ENCODE data around the gene TMEM158. TPM values are rescaled to one million over a fixed set of nuclear protein-coding genes. Genes with fewer than 3 reads are reported as not detected.

Gene TMEM158
- total RNA-seq, 1 donor from 2014 or later: 2.1 TPM

GRCh38 chr3:45258317-45258716 lies 32.2 kb upstream of the TMEM158 start:
- Histone ChIP-seq H3K36me3 (no peaks in the 10 kb centered on the region), H3K4me1 (no peaks in the 10 kb centered on the region), H3K9me3 (no peaks in the 10 kb centered on the region), H3K27me3 (no peaks in the 10 kb centered on the region), H3K27ac (no peak overlapping the region), H3K4me3 (no peak overlapping the region)
- intact Hi-C loops (cut with DNase I): no loop called here
- TF ChIP-seq CTCF (IDR thresholded peaks at IDR 0.05): no peak
- ATAC-seq: peak; percentile 75
- DNase-seq: no peak

- H3K27me3 ChIP-seq: no peaks in the 10 kb centered on the region
- H3K27ac ChIP-seq: no peak overlapping the region
- intact Hi-C loops (cut with DNase I): no loop called here
- H3K4me1 ChIP-seq: no peaks in the 10 kb centered on the region
- ATAC-seq: no peak
- no peak for DNase-seq
- H3K36me3 ChIP-seq: no peaks in the 10 kb centered on the region
- no peak overlapping the region for H3K4me3 ChIP-seq
- H3K9me3 ChIP-seq: no peaks in the 10 kb centered on the region
- no peak for TF ChIP-seq CTCF (IDR thresholded peaks at IDR 0.05)
Measured at GRCh38 chr3:45253316-45253715, 27.2 kb upstream of the TMEM158 start.

- Histone ChIP-seq H3K9me3 (no peaks in the 10 kb centered on the region), H3K4me3 (no peak overlapping the region), H3K27ac (no peak overlapping the region), H3K4me1 (no peaks in the 10 kb centered on the region), H3K36me3 (no peaks in the 10 kb centered on the region), H3K27me3 (no peaks in the 10 kb centered on the region)
- DNase-seq (no peak), ATAC-seq (peak; percentile 42)
- intact Hi-C loops (cut with DNase I): no loop called here
- TF ChIP-seq CTCF (IDR thresholded peaks at IDR 0.05): no peak
Measured at GRCh38 chr3:45252826-45253225, 26.7 kb upstream of the TMEM158 start.

- no peaks in the 10 kb centered on the region for H3K36me3 ChIP-seq
- DNase-seq (no peak), ATAC-seq (no peak)
- no peaks in the 10 kb centered on the region for H3K27me3 ChIP-seq
- H3K4me3 ChIP-seq: no peak overlapping the region
- no peak for TF ChIP-seq CTCF (IDR thresholded peaks at IDR 0.05)
- intact Hi-C loops (cut with DNase I): no loop called here
- H3K4me1 ChIP-seq: no peaks in the 10 kb centered on the region
- H3K9me3 ChIP-seq: no peaks in the 10 kb centered on the region
- no peak overlapping the region for H3K27ac ChIP-seq
Measured at GRCh38 chr3:45249391-45249790, 23.3 kb upstream of the TMEM158 start.

- no peaks in the 10 kb centered on the region for H3K4me1 ChIP-seq
- no peak for ATAC-seq
- H3K36me3 ChIP-seq: no peaks in the 10 kb centered on the region
- H3K27ac ChIP-seq: no peak overlapping the region
- no peak for TF ChIP-seq CTCF (IDR thresholded peaks at IDR 0.05)
- DNase-seq: no peak
- no peak overlapping the region for H3K4me3 ChIP-seq
- intact Hi-C loops (cut with DNase I): no loop called here
- H3K27me3 ChIP-seq: no peaks in the 10 kb centered on the region
- H3K9me3 ChIP-seq: no peaks in the 10 kb centered on the region
Measured at GRCh38 chr3:45246241-45246640, 20.2 kb upstream of the TMEM158 start.

- ATAC-seq (no peak), DNase-seq (no peak)
- Histone ChIP-seq H3K27ac (no peak overlapping the region), H3K27me3 (peaks cover 6% of the 10 kb centered on the region), H3K36me3 (no peaks in the 10 kb centered on the region), H3K4me1 (no peaks in the 10 kb centered on the region), H3K4me3 (no peak overlapping the region), H3K9me3 (no peaks in the 10 kb centered on the region)
- TF ChIP-seq CTCF (IDR thresholded peaks at IDR 0.05): no peak
- intact Hi-C loops (cut with DNase I): no loop called here
Measured at GRCh38 chr3:45244356-45244755, 18.3 kb upstream of the TMEM158 start.

Measured in upper lobe of right lung (tissue), 1 donor.